Neural crest cell (in vitro differentiated cells): ENCODE data around the gene CAT. TPM values are rescaled to one million over a fixed set of nuclear protein-coding genes. Genes with fewer than 3 reads are reported as not detected.

ENCODE experiments used
- DNase-seq: peaks from one replicate; pipeline ENCODE4 v3.0.0; 2021; ENCODE audit warnings: low read depth, mixed read lengths, low spot score
- H3K27ac Mint-ChIP-seq: one replicate; pipeline ENCODE4 v1.8.0; 2021; ENCODE audit warnings: mild to moderate bottlenecking, mixed read lengths; ENCODE audit not compliant: unreplicated experiment
- H3K27me3 Mint-ChIP-seq: 2 replicates; pipeline ENCODE4 v1.8.0; 2021; ENCODE audit warnings: low read depth, mild to moderate bottlenecking, mixed read lengths
- H3K36me3 Mint-ChIP-seq: 2 replicates; pipeline ENCODE4 v1.8.0; 2021; ENCODE audit warnings: low read depth, mild to moderate bottlenecking, mixed read lengths
- H3K4me1 Mint-ChIP-seq: 2 replicates; pipeline ENCODE4 v1.8.0; 2021; ENCODE audit warnings: mixed read lengths
- H3K4me3 Mint-ChIP-seq: one replicate; pipeline ENCODE4 v1.8.0; 2021; ENCODE audit warnings: mild to moderate bottlenecking, mixed read lengths
- H3K9me3 Mint-ChIP-seq: 2 replicates; pipeline ENCODE4 v1.8.0; 2021; ENCODE audit warnings: mixed read lengths
- CTCF ChIP-seq: fragments of 200-600 bp; sonication (generic); conservative IDR thresholded peaks from 2 replicates; pipeline ENCODE4 v1.5.0; 2021; ENCODE audit warnings: antibody characterized with exemption, mild to moderate bottlenecking
- total RNA-seq: library from RNA; stranded (reverse); gene quantifications from 2 replicates; pipeline ENCODE4 v1.2.1, GENCODE V29; 2021

CAT gene
- total RNA-seq, 1 donor from 2014 or later = 30.6 TPM

- H3K36me3 Mint-ChIP-seq = no peaks in the 10 kb centered on the region
- TF ChIP-seq CTCF = no peak
- no peak overlapping the region for H3K4me3 Mint-ChIP-seq
- H3K27me3 Mint-ChIP-seq = no peaks in the 10 kb centered on the region
- peaks cover 5% of the 10 kb centered on the region for H3K4me1 Mint-ChIP-seq
- H3K27ac Mint-ChIP-seq = no peak overlapping the region
- no peaks in the 10 kb centered on the region for H3K9me3 Mint-ChIP-seq
- DNase-seq = no peak
Measured at GRCh38 chr11:34495239-34495723, 56.5 kb downstream of the CAT start.

GRCh38 chr11:34495724-34496377, 57.1 kb downstream of the CAT start:
- Mint-ChIP-seq H3K9me3 (no peaks in the 10 kb centered on the region), H3K27me3 (no peaks in the 10 kb centered on the region), H3K27ac (no peak overlapping the region), H3K36me3 (no peaks in the 10 kb centered on the region), H3K4me3 (no peak overlapping the region), H3K4me1 (peaks cover 5% of the 10 kb centered on the region)
- no peak for DNase-seq
- TF ChIP-seq CTCF = no peak

- peaks cover 13% of the 10 kb centered on the region for H3K4me1 Mint-ChIP-seq
- no peak overlapping the region for H3K27ac Mint-ChIP-seq
- H3K9me3 Mint-ChIP-seq = no peaks in the 10 kb centered on the region
- no peak overlapping the region for H3K4me3 Mint-ChIP-seq
- no peaks in the 10 kb centered on the region for H3K36me3 Mint-ChIP-seq
- no peak for TF ChIP-seq CTCF
- no peak for DNase-seq
- H3K27me3 Mint-ChIP-seq = no peaks in the 10 kb centered on the region
Measured at GRCh38 chr11:34499719-34500500, 61.2 kb downstream of the CAT start.

- Mint-ChIP-seq H3K36me3 (no peaks in the 10 kb centered on the region), H3K9me3 (no peaks in the 10 kb centered on the region), H3K27me3 (no peaks in the 10 kb centered on the region), H3K27ac (no peak overlapping the region), H3K4me1 (peaks cover 13% of the 10 kb centered on the region), H3K4me3 (no peak overlapping the region)
- no peak for TF ChIP-seq CTCF
- no peak for DNase-seq
Measured at GRCh38 chr11:34501500-34501899, 62.8 kb downstream of the CAT start.

- Mint-ChIP-seq H3K27me3 (no peaks in the 10 kb centered on the region), H3K27ac (peak overlapping the region; percentile 53)
Measured at GRCh38 chr11:34501949-34502348, 63.2 kb downstream of the CAT start.

More at GRCh38 chr11:34501949-34502348, 63.2 kb downstream of the CAT start:
- TF ChIP-seq CTCF = no peak
- Mint-ChIP-seq H3K9me3 (no peaks in the 10 kb centered on the region), H3K36me3 (no peaks in the 10 kb centered on the region), H3K4me3 (no peak overlapping the region), H3K4me1 (peaks cover 13% of the 10 kb centered on the region)
- no peak for DNase-seq
